HepG2 (cell line): ENCODE data around the gene PFN1. TPM values are rescaled to one million over a fixed set of nuclear protein-coding genes. Genes with fewer than 3 reads are reported as not detected.
A peak's percentile ranks its signal among the peaks of the same experiment; 100 is the strongest.

Experiments
- ADNP ChIP-seq: sonication (generic); formaldehyde crosslinking; IDR thresholded peaks from 2 replicates; pipeline ENCODE4 v1.4.0; 2020; ENCODE audit warnings: missing genetic modification reagents
- ELF4 ChIP-seq: sonication (generic); formaldehyde crosslinking; IDR thresholded peaks from 2 replicates; pipeline ENCODE4 v1.5.0; 2020; ENCODE audit warnings: missing genetic modification reagents, mild to moderate bottlenecking, moderate library complexity, borderline replicate concordance
- FLYWCH1 ChIP-seq: sonication (generic); formaldehyde crosslinking; IDR thresholded peaks from 2 replicates; pipeline ENCODE4 v1.8.1; 2023; ENCODE audit warnings: mild to moderate bottlenecking, missing genetic modification reagents
- GABPB1 ChIP-seq: IDR thresholded peaks from 2 replicates; pipeline ENCODE4 v1.6.1; 2016; ENCODE audit warnings: mild to moderate bottlenecking, missing genetic modification reagents, moderate library complexity, missing compliant biosample characterization
- HDAC6 ChIP-seq: fragments of 200-600 bp; sonication (generic); IDR thresholded peaks from 2 replicates; pipeline ENCODE4 v1.7.0; 2017; ENCODE audit warnings: mild to moderate bottlenecking, antibody characterized with exemption, low read length, low read depth
- IRF2 ChIP-seq: IDR thresholded peaks from 2 replicates; pipeline ENCODE4 v1.6.1; 2018; ENCODE audit warnings: missing genetic modification reagents, missing compliant biosample characterization
- NR2F2 ChIP-seq: IDR thresholded peaks from 2 replicates; pipeline ENCODE4 v1.6.1; 2012; ENCODE audit warnings: low read depth, inconsistent platforms, borderline replicate concordance
- RELA ChIP-seq: sonication (generic); formaldehyde crosslinking; IDR thresholded peaks from 2 replicates; pipeline ENCODE4 v1.4.0; 2020; ENCODE audit warnings: missing genetic modification reagents
- WIZ ChIP-seq: sonication (generic); formaldehyde crosslinking; IDR thresholded peaks from 2 replicates; pipeline ENCODE4 v1.5.1; 2020; ENCODE audit warnings: mild to moderate bottlenecking, missing genetic modification reagents
- ZNF143 ChIP-seq: sonication (generic); formaldehyde crosslinking; IDR thresholded peaks from 2 replicates; pipeline ENCODE4 v1.4.0; 2020; ENCODE audit warnings: missing genetic modification reagents
- ZNF256 ChIP-seq: sonication (generic); formaldehyde crosslinking; conservative IDR thresholded peaks from 2 replicates; pipeline ENCODE4 v1.4.0; 2020; ENCODE audit warnings: missing genetic modification reagents
- ZNF484 ChIP-seq: sonication (generic); formaldehyde crosslinking; IDR thresholded peaks from 2 replicates; pipeline ENCODE4 v1.5.1; 2020; ENCODE audit warnings: mild to moderate bottlenecking, low read depth, missing genetic modification reagents, borderline replicate concordance
- ZNF577 ChIP-seq: sonication (generic); formaldehyde crosslinking; IDR thresholded peaks from 2 replicates; pipeline ENCODE4 v1.4.0; 2020; ENCODE audit warnings: mild to moderate bottlenecking, low read depth, missing genetic modification reagents, borderline replicate concordance
- ZNF749 ChIP-seq: sonication (generic); formaldehyde crosslinking; IDR thresholded peaks from 2 replicates; pipeline ENCODE4 v1.8.0; 2022; ENCODE audit warnings: mild to moderate bottlenecking, missing genetic modification reagents, moderate library complexity, borderline replicate concordance
- ZNF775 ChIP-seq: sonication (generic); formaldehyde crosslinking; IDR thresholded peaks from 2 replicates; pipeline ENCODE4 v1.4.0; 2020; ENCODE audit warnings: missing genetic modification reagents, mild to moderate bottlenecking, moderate library complexity, borderline replicate concordance
- ZNF879 ChIP-seq: sonication (generic); formaldehyde crosslinking; IDR thresholded peaks from 2 replicates; pipeline ENCODE4 v1.8.1; 2023; ENCODE audit warnings: missing genetic modification reagents
- ZZZ3 ChIP-seq: sonication (generic); formaldehyde crosslinking; IDR thresholded peaks from 2 replicates; pipeline ENCODE4 v1.4.0; 2020; ENCODE audit warnings: missing genetic modification reagents, mild to moderate bottlenecking, borderline replicate concordance
- polyA plus RNA-seq, 8 experiments: library from polyadenylated mRNA; depleted of rRNA in 3 of 8; stranded (reverse) in 7 of 8; unstranded in 1 of 8; fragments of >200 nt; fragmentation: Illumina TruSeq in 4 of 8; extraction: Trizol in 4 of 8; gene quantifications; 2 replicates each; pipeline versions ENCODE4 v1.2.1 to v1.2.3, GENCODE V29; 2011 to 2016; ENCODE audit warnings: low read depth in 4 of 8, missing spikeins in 1 of 8, mixed read lengths in 1 of 8; ENCODE audit not compliant: insufficient read depth in 1 of 8
- total RNA-seq, 5 experiments: library from RNA; depleted of rRNA; stranded (reverse); fragments of >200 nt; fragmentation: Illumina TruSeq; extraction: Trizol; gene quantifications; 2 replicates each; pipeline ENCODE4 v1.2.3, GENCODE V29; 2016; ENCODE audit warnings: low read depth in 1 of 5
- TF ChIP-seq, protein P1 (sequence below): sonication (generic); formaldehyde crosslinking; IDR thresholded peaks from 2 replicates; pipeline ENCODE4 v1.5.0; 2020; ENCODE audit warnings: mild to moderate bottlenecking, missing genetic modification reagents, borderline replicate concordance
- TF ChIP-seq, protein P2 (sequence below): sonication (generic); formaldehyde crosslinking; IDR thresholded peaks from 2 replicates; pipeline ENCODE4 v1.4.0; 2020; ENCODE audit warnings: mild to moderate bottlenecking, missing genetic modification reagents
- TF ChIP-seq, protein P3 (sequence below): sonication (generic); formaldehyde crosslinking; IDR thresholded peaks from 2 replicates; pipeline ENCODE4 v1.4.0; 2020; ENCODE audit warnings: missing genetic modification reagents, borderline replicate concordance
- TF ChIP-seq, protein P4 (sequence below): sonication (generic); formaldehyde crosslinking; IDR thresholded peaks from 2 replicates; pipeline ENCODE4 v1.5.1; 2020; ENCODE audit warnings: mild to moderate bottlenecking, moderate library complexity, missing genetic modification reagents

PFN1 gene
- total and polyA plus RNA-seq, 2 of the 13 experiments (the other 11 are each of a cell fraction or from before 2014, with no cell fraction given) = 494 to 613 TPM

DNA sequence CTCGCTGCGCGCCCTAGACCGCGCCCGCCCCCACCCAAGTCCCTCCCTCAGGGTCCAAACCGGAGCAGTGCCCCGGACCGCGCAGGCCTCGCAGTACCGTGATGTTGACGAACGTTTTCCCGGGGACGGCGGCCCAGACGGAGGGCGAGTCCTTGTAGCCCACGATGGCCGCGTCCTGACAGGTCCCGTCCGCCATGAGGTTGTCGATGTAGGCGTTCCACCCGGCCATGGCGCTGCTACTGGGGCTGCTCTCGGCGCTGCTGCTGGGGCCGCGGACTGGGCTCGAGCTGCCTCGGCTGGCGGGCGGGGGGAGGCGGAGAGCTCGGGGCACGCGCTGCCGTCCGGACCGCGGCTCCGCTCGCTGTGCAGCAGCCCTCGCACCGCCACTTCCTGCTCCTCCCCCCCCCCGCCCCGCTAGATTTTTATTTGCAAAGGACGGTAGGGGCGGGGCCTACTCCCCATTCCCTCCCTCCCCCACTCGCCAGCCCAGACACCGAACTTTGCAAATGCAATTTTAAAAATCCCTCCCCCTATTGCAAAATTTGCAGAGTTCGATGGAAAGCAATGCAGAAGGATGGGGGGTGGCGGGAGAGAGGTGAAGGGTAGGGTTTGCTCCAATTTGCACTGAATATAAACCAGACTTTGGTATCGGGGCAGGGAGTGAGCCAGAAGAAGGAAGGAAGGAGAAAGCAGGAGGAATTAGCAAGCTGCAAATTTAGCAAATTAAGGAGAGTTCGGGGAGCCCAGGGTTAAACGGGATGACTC, at the start of gene PFN1 (continued):
- TF ChIP-seq ZNF143 (no peak; the same call in 1 of the 2 replicates), ZNF577 (no peak), RELA (CRISPR knock-in tag) (no peak), ELF4 (CRISPR knock-in tag) (no peak), ZNF749 (CRISPR knock-in tag) (peak; percentile 68; the same call in 1 of the 2 replicates), ADNP (no peak), ZNF879 (CRISPR knock-in tag) (no peak), ZNF775 (CRISPR knock-in tag) (0 out of 2 replicates have a peak, but pooled peaks have one; percentile 58), FLYWCH1 (CRISPR knock-in tag) (no peak), NR2F2 (no peak; the same call in 1 of the 2 replicates), ZZZ3 (0 out of 2 replicates have a peak, but pooled peaks have one; percentile 7), GABPB1 (CRISPR knock-in tag) (peak; percentile 53; the same call in 1 of the 2 replicates), ZNF256 (CRISPR knock-in tag) (0 out of 2 replicates have a peak, but pooled peaks have one; percentile 12), HDAC6 (no peak), IRF2 (CRISPR knock-in tag) (no peak), ZNF484 (CRISPR knock-in tag) (no peak), WIZ (CRISPR knock-in tag) (no peak; the same call in 1 of the 2 replicates)
- TF ChIP-seq, protein P1, sequence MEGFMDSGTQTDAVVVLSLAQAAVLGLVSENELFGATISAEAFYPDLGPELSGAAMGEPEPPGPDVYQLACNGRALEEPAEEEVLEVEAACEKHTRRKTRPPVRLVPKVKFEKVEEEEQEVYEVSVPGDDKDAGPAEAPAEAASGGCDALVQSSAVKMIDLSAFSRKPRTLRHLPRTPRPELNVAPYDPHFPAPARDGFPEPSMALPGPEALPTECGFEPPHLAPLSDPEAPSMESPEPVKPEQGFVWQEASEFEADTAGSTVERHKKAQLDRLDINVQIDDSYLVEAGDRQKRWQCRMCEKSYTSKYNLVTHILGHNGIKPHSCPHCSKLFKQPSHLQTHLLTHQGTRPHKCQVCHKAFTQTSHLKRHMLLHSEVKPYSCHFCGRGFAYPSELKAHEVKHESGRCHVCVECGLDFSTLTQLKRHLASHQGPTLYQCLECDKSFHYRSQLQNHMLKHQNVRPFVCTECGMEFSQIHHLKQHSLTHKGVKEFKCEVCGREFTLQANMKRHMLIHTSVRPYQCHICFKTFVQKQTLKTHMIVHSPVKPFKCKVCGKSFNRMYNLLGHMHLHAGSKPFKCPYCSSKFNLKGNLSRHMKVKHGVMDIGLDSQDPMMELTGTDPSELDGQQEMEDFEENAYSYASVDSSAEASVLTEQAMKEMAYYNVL = no peak
- TF ChIP-seq, protein P2, sequence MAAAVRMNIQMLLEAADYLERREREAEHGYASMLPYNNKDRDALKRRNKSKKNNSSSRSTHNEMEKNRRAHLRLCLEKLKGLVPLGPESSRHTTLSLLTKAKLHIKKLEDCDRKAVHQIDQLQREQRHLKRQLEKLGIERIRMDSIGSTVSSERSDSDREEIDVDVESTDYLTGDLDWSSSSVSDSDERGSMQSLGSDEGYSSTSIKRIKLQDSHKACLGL (CRISPR knock-in tag) = 0 out of 2 replicates have a peak, but pooled peaks have one; percentile 17
- TF ChIP-seq, protein P3, sequence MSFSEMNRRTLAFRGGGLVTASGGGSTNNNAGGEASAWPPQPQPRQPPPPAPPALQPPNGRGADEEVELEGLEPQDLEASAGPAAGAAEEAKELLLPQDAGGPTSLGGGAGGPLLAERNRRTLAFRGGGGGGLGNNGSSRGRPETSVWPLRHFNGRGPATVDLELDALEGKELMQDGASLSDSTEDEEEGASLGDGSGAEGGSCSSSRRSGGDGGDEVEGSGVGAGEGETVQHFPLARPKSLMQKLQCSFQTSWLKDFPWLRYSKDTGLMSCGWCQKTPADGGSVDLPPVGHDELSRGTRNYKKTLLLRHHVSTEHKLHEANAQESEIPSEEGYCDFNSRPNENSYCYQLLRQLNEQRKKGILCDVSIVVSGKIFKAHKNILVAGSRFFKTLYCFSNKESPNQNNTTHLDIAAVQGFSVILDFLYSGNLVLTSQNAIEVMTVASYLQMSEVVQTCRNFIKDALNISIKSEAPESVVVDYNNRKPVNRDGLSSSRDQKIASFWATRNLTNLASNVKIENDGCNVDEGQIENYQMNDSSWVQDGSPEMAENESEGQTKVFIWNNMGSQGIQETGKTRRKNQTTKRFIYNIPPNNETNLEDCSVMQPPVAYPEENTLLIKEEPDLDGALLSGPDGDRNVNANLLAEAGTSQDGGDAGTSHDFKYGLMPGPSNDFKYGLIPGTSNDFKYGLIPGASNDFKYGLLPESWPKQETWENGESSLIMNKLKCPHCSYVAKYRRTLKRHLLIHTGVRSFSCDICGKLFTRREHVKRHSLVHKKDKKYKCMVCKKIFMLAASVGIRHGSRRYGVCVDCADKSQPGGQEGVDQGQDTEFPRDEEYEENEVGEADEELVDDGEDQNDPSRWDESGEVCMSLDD (CRISPR knock-in tag) = peak; percentile 78; the same call in 1 of the 2 replicates
- TF ChIP-seq, protein P4, sequence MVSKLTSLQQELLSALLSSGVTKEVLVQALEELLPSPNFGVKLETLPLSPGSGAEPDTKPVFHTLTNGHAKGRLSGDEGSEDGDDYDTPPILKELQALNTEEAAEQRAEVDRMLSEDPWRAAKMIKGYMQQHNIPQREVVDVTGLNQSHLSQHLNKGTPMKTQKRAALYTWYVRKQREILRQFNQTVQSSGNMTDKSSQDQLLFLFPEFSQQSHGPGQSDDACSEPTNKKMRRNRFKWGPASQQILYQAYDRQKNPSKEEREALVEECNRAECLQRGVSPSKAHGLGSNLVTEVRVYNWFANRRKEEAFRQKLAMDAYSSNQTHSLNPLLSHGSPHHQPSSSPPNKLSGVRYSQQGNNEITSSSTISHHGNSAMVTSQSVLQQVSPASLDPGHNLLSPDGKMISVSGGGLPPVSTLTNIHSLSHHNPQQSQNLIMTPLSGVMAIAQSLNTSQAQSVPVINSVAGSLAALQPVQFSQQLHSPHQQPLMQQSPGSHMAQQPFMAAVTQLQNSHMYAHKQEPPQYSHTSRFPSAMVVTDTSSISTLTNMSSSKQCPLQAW (CRISPR knock-in tag) = 0 out of 2 replicates have a peak, but pooled peaks have one; percentile 32
